NCI-H1436 treated with DMSO at 0.1 percent for 48 hours (cell line): Measurements from ENCODE around the gene CHSY3.
"Not testable (repeated sequence)": the region's sequence is repeated elsewhere in the genome, so short reads cannot be mapped to it uniquely, and the experiment has no call there.

Source experiments
- DNase-seq: peaks from one replicate; lab custom pipeline; 2025; lab: John Stamatoyannopoulos, UW

CHSY3 gene

GRCh38 chr5:130164966-130165365, 260.7 kb downstream of the CHSY3 start:
- DNase-seq, result no peak

GRCh38 chr5:130166839-130167490, 262.7 kb downstream of the CHSY3 start:
- DNase-seq, result no peak

GRCh38 chr5:130168211-130168610, 263.9 kb downstream of the CHSY3 start:
- DNase-seq, result no peak

- no peak for DNase-seq
Measured at GRCh38 chr5:130171699-130172098, 267.4 kb downstream of the CHSY3 start.

- no peak for DNase-seq
Measured at GRCh38 chr5:130183115-130183514, 278.9 kb downstream of the CHSY3 start.

GRCh38 chr5:130189961-130190360, 285.7 kb downstream of the CHSY3 start:
- no peak for DNase-seq

- no peak for DNase-seq
Measured at GRCh38 chr5:130198927-130199326, 294.7 kb downstream of the CHSY3 start.

GRCh38 chr5:130206686-130207085, 302.4 kb downstream of the CHSY3 start:
- DNase-seq, result no peak

- DNase-seq, result no peak
Measured at GRCh38 chr5:130213607-130214006, 309.3 kb downstream of the CHSY3 start.

- DNase-seq, result no peak
Measured at GRCh38 chr5:130216286-130216685, 312.0 kb downstream of the CHSY3 start.

- no peak for DNase-seq
Measured at GRCh38 chr5:130222573-130222972, 318.3 kb downstream of the CHSY3 start.

- DNase-seq, result not testable (repeated sequence)
Measured at GRCh38 chr5:130226556-130226955, 322.3 kb downstream of the CHSY3 start.

GRCh38 chr5:130227699-130228098, 323.4 kb downstream of the CHSY3 start:
- DNase-seq, result no peak

- no peak for DNase-seq
Measured at GRCh38 chr5:130231786-130232185, 327.5 kb downstream of the CHSY3 start.

- no peak for DNase-seq
Measured at GRCh38 chr5:130234816-130235215, 330.6 kb downstream of the CHSY3 start.
